ENCODE measurements around the gene SYNJ2.

The SYNJ2 gene

DNA sequence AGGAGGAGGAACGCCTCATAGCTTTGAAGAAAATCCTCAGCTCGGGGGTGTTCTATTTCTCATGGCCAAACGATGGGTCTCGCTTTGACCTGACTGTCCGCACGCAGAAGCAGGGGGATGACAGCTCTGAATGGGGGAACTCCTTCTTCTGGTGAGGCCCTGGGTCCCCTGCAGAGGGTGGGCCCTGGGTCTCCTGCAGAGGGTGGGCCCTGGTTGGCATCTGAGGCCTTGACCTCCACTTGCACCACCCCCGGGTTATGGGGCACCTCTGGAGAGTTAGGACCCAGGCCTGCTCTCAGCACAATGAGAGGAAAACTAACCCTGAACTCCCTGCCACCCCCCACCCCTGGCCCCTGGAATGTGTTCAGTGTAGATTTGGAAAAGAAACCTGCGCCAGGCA is 47.2 kb downstream of the SYNJ2 start:
- no peak overlapping the region for H3K4me2 ChIP-seq (ENCODE audit: low read length)
- no peaks in the 10 kb centered on the region for H4K20me1 ChIP-seq (ENCODE audit: insufficient read depth, low read length)
- H3K9me2 ChIP-seq (ENCODE audit: low read depth, low read length): no peaks in the 10 kb centered on the region
- H3K4me3 ChIP-seq (ENCODE audit: low read depth, low read length, poor library complexity, severe bottlenecking): no peak overlapping the region
- no peaks in the 10 kb centered on the region for H3K79me2 ChIP-seq (ENCODE audit: insufficient read depth, low read length)
- no peaks in the 10 kb centered on the region for H3K9me3 ChIP-seq (ENCODE audit: low read length)
- H3K4me1 ChIP-seq (ENCODE audit: insufficient read depth, low read length, severe bottlenecking): peaks cover 5% of the 10 kb centered on the region
- H3K36me3 ChIP-seq (ENCODE audit: insufficient read depth, low read length): no peaks in the 10 kb centered on the region
- TF ChIP-seq EZH2 (IDR thresholded peaks at IDR 0.05; ENCODE audit: borderline replicate concordance, low read length) (no peak), CTCF (IDR thresholded peaks at IDR 0.05; ENCODE audit: low read length) (no peak)
- no peak overlapping the region for H2AFZ ChIP-seq (ENCODE audit: low read length)
- no peak overlapping the region for H3K27ac ChIP-seq (ENCODE audit: low read depth, low read length, poor library complexity, severe bottlenecking)
- no peaks in the 10 kb centered on the region for H3F3A ChIP-seq (ENCODE audit: insufficient read depth, low read length)
- no peak overlapping the region for H3K9ac ChIP-seq (ENCODE audit: low read length)
- peaks cover 5% of the 10 kb centered on the region; the same call in 1 of the 2 replicates for H3K27me3 ChIP-seq (ENCODE audit: insufficient read depth, low read length)

DNA sequence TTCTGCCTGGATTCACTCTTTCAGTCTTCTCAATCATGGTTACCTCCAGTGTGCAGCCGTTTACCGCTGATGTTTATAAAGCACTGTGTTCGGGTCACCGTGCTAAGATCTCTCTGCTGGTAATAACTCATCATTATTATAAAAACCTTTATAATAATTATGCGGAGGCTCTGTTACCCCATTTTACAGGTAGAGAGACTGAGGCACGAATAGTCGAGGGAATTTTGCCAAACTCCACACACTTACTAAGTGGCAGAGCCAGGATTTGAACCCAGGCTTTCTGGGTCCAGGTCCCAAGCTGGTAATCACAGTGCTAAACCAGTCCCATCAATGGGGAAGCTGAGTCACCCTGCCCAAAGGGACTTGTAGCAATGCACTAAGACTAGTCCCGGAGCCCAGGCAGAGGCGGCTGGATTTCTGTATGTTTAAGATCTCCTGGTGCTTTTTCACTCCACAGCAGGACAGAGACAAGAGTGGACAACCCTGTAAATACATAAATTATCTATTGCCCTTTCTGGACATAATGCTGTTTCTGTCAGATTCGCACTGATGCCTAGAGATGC is 48.1 kb downstream of the SYNJ2 start:
- H3K4me3 ChIP-seq (ENCODE audit: low read depth, low read length, poor library complexity, severe bottlenecking): no peak overlapping the region
- H3K27ac ChIP-seq (ENCODE audit: low read depth, low read length, poor library complexity, severe bottlenecking): no peak overlapping the region
- no peak overlapping the region for H2AFZ ChIP-seq (ENCODE audit: low read length)
- H3F3A ChIP-seq (ENCODE audit: insufficient read depth, low read length): no peaks in the 10 kb centered on the region
- peaks cover 5% of the 10 kb centered on the region; the same call in 1 of the 2 replicates for H3K27me3 ChIP-seq (ENCODE audit: insufficient read depth, low read length)
- peaks cover 5% of the 10 kb centered on the region for H3K4me1 ChIP-seq (ENCODE audit: insufficient read depth, low read length, severe bottlenecking)
- no peaks in the 10 kb centered on the region for H3K36me3 ChIP-seq (ENCODE audit: insufficient read depth, low read length)
- no peaks in the 10 kb centered on the region for H3K79me2 ChIP-seq (ENCODE audit: insufficient read depth, low read length)
- no peak overlapping the region for H3K4me2 ChIP-seq (ENCODE audit: low read length)
- no peaks in the 10 kb centered on the region for H3K9me3 ChIP-seq (ENCODE audit: low read length)
- no peaks in the 10 kb centered on the region for H3K9me2 ChIP-seq (ENCODE audit: low read depth, low read length)
- no peak for TF ChIP-seq CTCF (IDR thresholded peaks at IDR 0.05; ENCODE audit: low read length)
- no peak for TF ChIP-seq EZH2 (IDR thresholded peaks at IDR 0.05; ENCODE audit: borderline replicate concordance, low read length)
- no peaks in the 10 kb centered on the region for H4K20me1 ChIP-seq (ENCODE audit: insufficient read depth, low read length)
- no peak overlapping the region for H3K9ac ChIP-seq (ENCODE audit: low read length)

DNA sequence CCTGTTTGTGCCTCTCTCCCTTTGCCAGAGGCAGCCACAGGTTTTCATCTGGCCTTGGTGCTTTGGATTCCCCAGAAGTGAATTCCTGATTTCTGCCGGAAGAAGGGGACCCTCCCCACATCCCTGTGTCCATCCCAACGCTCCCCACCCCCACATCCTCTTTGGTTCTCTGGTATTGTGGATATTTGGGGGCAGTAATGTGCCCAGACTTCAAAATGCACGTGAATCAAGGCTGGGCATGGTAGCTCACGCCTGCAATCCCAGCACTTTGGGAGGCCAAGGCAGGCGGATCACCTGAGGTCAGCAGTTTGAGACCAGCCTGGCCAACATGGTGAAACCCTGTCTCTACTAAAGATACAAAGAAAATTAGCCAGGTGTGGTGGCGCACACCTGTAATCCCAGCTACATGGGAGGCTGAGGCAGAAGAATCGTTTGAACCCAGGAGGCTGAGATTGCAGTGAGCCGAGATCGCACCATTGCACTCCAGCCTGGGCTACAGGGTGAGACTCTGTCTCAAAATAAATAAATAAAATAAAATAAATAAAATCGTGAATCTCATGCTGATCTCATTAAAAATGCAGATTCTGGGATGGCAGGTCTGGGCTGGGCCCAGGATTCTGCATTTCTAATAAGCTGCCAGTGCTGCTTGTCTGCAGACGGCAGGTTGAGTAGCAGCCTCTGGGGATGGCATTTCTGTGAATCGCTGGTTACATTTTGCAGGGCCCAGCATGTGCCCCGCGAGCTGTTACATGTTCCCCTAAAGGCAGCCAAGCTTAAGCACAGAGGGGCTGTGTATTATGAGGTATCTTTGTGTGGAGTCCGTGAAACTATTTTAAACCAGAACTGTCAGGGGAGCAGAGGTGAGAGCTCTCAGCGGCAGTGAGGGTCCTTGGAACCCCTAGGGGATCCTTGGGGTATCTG is 49.0 kb downstream of the SYNJ2 start:
- Histone ChIP-seq H3K4me1 (ENCODE audit: insufficient read depth, low read length, severe bottlenecking) (peaks cover 5% of the 10 kb centered on the region), H3K4me2 (ENCODE audit: low read length) (no peak overlapping the region), H3K27ac (ENCODE audit: low read depth, low read length, poor library complexity, severe bottlenecking) (no peak overlapping the region)

More for the DNA sequence above, 49.0 kb downstream of the SYNJ2 start:
- no peaks in the 10 kb centered on the region for H3K36me3 ChIP-seq (ENCODE audit: insufficient read depth, low read length)
- no peak overlapping the region for H3K4me3 ChIP-seq (ENCODE audit: low read depth, low read length, poor library complexity, severe bottlenecking)
- H3K9me2 ChIP-seq (ENCODE audit: low read depth, low read length): no peaks in the 10 kb centered on the region
- no peaks in the 10 kb centered on the region for H3K79me2 ChIP-seq (ENCODE audit: insufficient read depth, low read length)
- peaks cover 5% of the 10 kb centered on the region; the same call in 1 of the 2 replicates for H3K27me3 ChIP-seq (ENCODE audit: insufficient read depth, low read length)
- no peak overlapping the region for H3K9ac ChIP-seq (ENCODE audit: low read length)
- TF ChIP-seq CTCF (IDR thresholded peaks at IDR 0.05; ENCODE audit: low read length): no peak
- no peak for TF ChIP-seq EZH2 (IDR thresholded peaks at IDR 0.05; ENCODE audit: borderline replicate concordance, low read length)
- no peak overlapping the region for H2AFZ ChIP-seq (ENCODE audit: low read length)
- H3F3A ChIP-seq (ENCODE audit: insufficient read depth, low read length): no peaks in the 10 kb centered on the region
- H4K20me1 ChIP-seq (ENCODE audit: insufficient read depth, low read length): no peaks in the 10 kb centered on the region
- no peaks in the 10 kb centered on the region for H3K9me3 ChIP-seq (ENCODE audit: low read length)
